ENCODE measurements around the gene GPI. TPM values are rescaled to one million over a fixed set of nuclear protein-coding genes. Genes with fewer than 3 reads are reported as not detected.

The GPI gene
- total and polyA plus RNA-seq, 2 donors (not counting 1 experiment from before 2014, with no cell fraction given) = 112 to 173 TPM

- peaks cover 28% of the 10 kb centered on the region for H3K36me3 ChIP-seq (ENCODE audit: control insufficient read depth, insufficient read depth, low read length)
- no peak overlapping the region for H3K27ac ChIP-seq (ENCODE audit: insufficient read depth, low read length)
- no peaks in the 10 kb centered on the region for H3K79me2 ChIP-seq (ENCODE audit: control insufficient read depth, insufficient read depth, low read length)
- no peak for TF ChIP-seq EZH2 (IDR thresholded peaks at IDR 0.05; ENCODE audit: low read length, missing control alignments)
- TF ChIP-seq CTCF (conservative IDR thresholded peaks at IDR 0.05 in 1 of 2, IDR thresholded peaks at IDR 0.05 in 1 of 2; ENCODE audit: low read depth in 1 of 2, low read length in 2 of 2) = no peak
- H2AFZ ChIP-seq (ENCODE audit: low read length) = no peak overlapping the region
- no peaks in the 10 kb centered on the region for H3K9me3 ChIP-seq (ENCODE audit: control insufficient read depth, insufficient read depth, low read depth, low read length)
- H4K20me1 ChIP-seq (ENCODE audit: control insufficient read depth, extremely low read depth, insufficient read depth, low read length) = no peaks in the 10 kb centered on the region
- H3K27me3 ChIP-seq (ENCODE audit: control insufficient read depth, insufficient read depth, low read length) = no peaks in the 10 kb centered on the region
- H3K4me3 ChIP-seq (replicated peaks in 1 of 4; ENCODE audit: control extremely low read depth in 1 of 4, insufficient read depth in 1 of 4, low read depth in 3 of 4, low read length in 4 of 4) = no peak overlapping the region
- no peaks in the 10 kb centered on the region for H3K4me1 ChIP-seq (ENCODE audit: control insufficient read depth, extremely low read depth, insufficient read depth, low read length)
- no peak overlapping the region for H3K4me2 ChIP-seq (ENCODE audit: extremely low read depth, insufficient read depth, low read length)
- peak in 1 of 2 donors; percentile 55 for DNase-seq (ENCODE audit: low read depth in 2 of 2)
- H3K9ac ChIP-seq (ENCODE audit: insufficient read depth, low read length) = no peak overlapping the region
Observed at GRCh38 chr19:34375598-34375997, 10.6 kb downstream of the GPI start.

GRCh38 chr19:34380639-34381241, 15.7 kb downstream of the GPI start:
- TF ChIP-seq EZH2 (IDR thresholded peaks at IDR 0.05; ENCODE audit: low read length, missing control alignments) = no peak
- TF ChIP-seq CTCF (conservative IDR thresholded peaks at IDR 0.05 in 1 of 2, IDR thresholded peaks at IDR 0.05 in 1 of 2; ENCODE audit: low read depth in 1 of 2, low read length in 2 of 2) = no peak
- Histone ChIP-seq H3K27me3 (ENCODE audit: control insufficient read depth, insufficient read depth, low read length) (no peaks in the 10 kb centered on the region), H3K4me3 (replicated peaks in 1 of 4; ENCODE audit: control extremely low read depth in 1 of 4, insufficient read depth in 1 of 4, low read depth in 3 of 4, low read length in 4 of 4) (no peak overlapping the region), H3K27ac (ENCODE audit: insufficient read depth, low read length) (no peak overlapping the region), H3K79me2 (ENCODE audit: control insufficient read depth, insufficient read depth, low read length) (no peaks in the 10 kb centered on the region), H3K4me1 (ENCODE audit: control insufficient read depth, extremely low read depth, insufficient read depth, low read length) (no peaks in the 10 kb centered on the region), H3K4me2 (ENCODE audit: extremely low read depth, insufficient read depth, low read length) (no peak overlapping the region), H4K20me1 (ENCODE audit: control insufficient read depth, extremely low read depth, insufficient read depth, low read length) (no peaks in the 10 kb centered on the region), H3K9me3 (ENCODE audit: control insufficient read depth, insufficient read depth, low read depth, low read length) (no peaks in the 10 kb centered on the region), H3K9ac (ENCODE audit: insufficient read depth, low read length) (no peak overlapping the region), H2AFZ (ENCODE audit: low read length) (no peak overlapping the region), H3K36me3 (ENCODE audit: control insufficient read depth, insufficient read depth, low read length) (peaks cover 41% of the 10 kb centered on the region)
- no peak for DNase-seq (ENCODE audit: low read depth in 2 of 2)

- H3K79me2 ChIP-seq (ENCODE audit: control insufficient read depth, insufficient read depth, low read length) = no peaks in the 10 kb centered on the region
- H3K27ac ChIP-seq (ENCODE audit: insufficient read depth, low read length) = no peak overlapping the region
- no peak overlapping the region for H3K4me3 ChIP-seq (replicated peaks in 1 of 4; ENCODE audit: control extremely low read depth in 1 of 4, insufficient read depth in 1 of 4, low read depth in 3 of 4, low read length in 4 of 4)
- H3K9me3 ChIP-seq (ENCODE audit: control insufficient read depth, insufficient read depth, low read depth, low read length) = no peaks in the 10 kb centered on the region
- no peak for DNase-seq (ENCODE audit: low read depth in 2 of 2)
- H3K27me3 ChIP-seq (ENCODE audit: control insufficient read depth, insufficient read depth, low read length) = no peaks in the 10 kb centered on the region
- no peak overlapping the region for H3K9ac ChIP-seq (ENCODE audit: insufficient read depth, low read length)
- no peaks in the 10 kb centered on the region for H3K4me1 ChIP-seq (ENCODE audit: control insufficient read depth, extremely low read depth, insufficient read depth, low read length)
- peaks cover 40% of the 10 kb centered on the region for H3K36me3 ChIP-seq (ENCODE audit: control insufficient read depth, insufficient read depth, low read length)
- H2AFZ ChIP-seq (ENCODE audit: low read length) = no peak overlapping the region
- no peak overlapping the region for H3K4me2 ChIP-seq (ENCODE audit: extremely low read depth, insufficient read depth, low read length)
- H4K20me1 ChIP-seq (ENCODE audit: control insufficient read depth, extremely low read depth, insufficient read depth, low read length) = no peaks in the 10 kb centered on the region
- no peak for TF ChIP-seq EZH2 (IDR thresholded peaks at IDR 0.05; ENCODE audit: low read length, missing control alignments)
- TF ChIP-seq CTCF (conservative IDR thresholded peaks at IDR 0.05 in 1 of 2, IDR thresholded peaks at IDR 0.05 in 1 of 2; ENCODE audit: low read depth in 1 of 2, low read length in 2 of 2) = no peak
Observed at GRCh38 chr19:34381399-34382251, 16.6 kb downstream of the GPI start.

Data from fibroblast of lung (primary cell).